ENCODE results near the gene NUDT2.

NUDT2 gene

DNA sequence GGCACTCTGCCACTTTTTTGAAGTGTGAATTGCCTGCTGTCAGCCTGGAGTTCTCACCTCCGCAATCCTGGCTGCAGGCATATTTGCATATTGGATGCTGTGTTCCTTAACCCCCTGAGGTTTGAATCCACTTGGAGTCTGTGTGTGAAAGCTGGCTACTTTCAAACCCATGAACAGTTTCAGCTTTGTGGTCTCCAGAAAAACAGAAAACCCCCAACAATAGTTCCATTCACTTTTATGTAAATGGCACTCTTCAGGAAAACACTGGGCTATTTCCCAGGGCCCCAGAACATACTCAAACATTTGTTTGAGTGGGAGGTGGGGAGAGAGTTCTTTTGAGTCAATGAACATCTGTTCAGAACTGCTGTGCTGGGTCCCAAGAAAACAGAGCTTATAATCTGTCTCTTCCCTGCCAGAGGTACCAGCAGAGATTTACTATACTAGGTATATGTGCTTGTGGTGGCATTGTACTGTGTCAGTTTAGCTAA lies 5.0 kb downstream of the NUDT2 start:
- TF ChIP-seq ZBTB7A (tag by site-specific recombination; IDR thresholded peaks at IDR 0.05; ENCODE audit: low read depth) (no peak), KLF17 (tag by site-specific recombination; IDR thresholded peaks at IDR 0.05) (no peak), ZNF48 (tag by site-specific recombination; IDR thresholded peaks at IDR 0.05) (no peak), ZNF548 (tag by site-specific recombination; IDR thresholded peaks at IDR 0.05) (no peak), TRIM28 (IDR thresholded peaks at IDR 0.05; ENCODE audit: borderline replicate concordance, low read length) (no peak), ZNF221 (tag by site-specific recombination; IDR thresholded peaks at IDR 0.05; ENCODE audit: borderline replicate concordance) (no peak), OSR2 (tag by site-specific recombination; IDR thresholded peaks at IDR 0.05) (no peak), ZSCAN18 (tag by site-specific recombination; IDR thresholded peaks at IDR 0.05) (no peak), MYNN (tag by site-specific recombination; IDR thresholded peaks at IDR 0.05; ENCODE audit: borderline replicate concordance) (no peak), ZNF214 (tag by site-specific recombination; IDR thresholded peaks at IDR 0.05; ENCODE audit: borderline replicate concordance) (no peak)
- Histone ChIP-seq H3K4me1 (ENCODE audit: control insufficient read depth, insufficient read depth, low read length) (no peaks in the 10 kb centered on the region), H3K27ac (ENCODE audit: extremely low read depth, low read depth, low read length) (no peak overlapping the region), H3K36me3 (ENCODE audit: control insufficient read depth in 2 of 2, insufficient read depth in 1 of 2, low read length in 2 of 2) (peaks cover 0 to 10% of the 10 kb centered on the region in 2 experiments; a peak in 2 of 3 replicates), H3K4me3 (ENCODE audit: low read depth, low read length) (no peak overlapping the region), H3K9me3 (ENCODE audit: control insufficient read depth, insufficient read depth, low read depth, low read length) (no peaks in the 10 kb centered on the region)
- ChIA-PET CTCF (interaction anchor here (0.6 to 7.1 kb wide), 16 partner anchors 12 to 762 kb away, joined by 3 to 172 read pairs (median 4); partner anchors contain the start of gene MYORG), POLR2A (interaction anchor here (0.6 to 3.1 kb wide), 3 partner anchors 42 to 281 kb away, joined by 3 to 16 read pairs (median 6); partner anchors contain the start of gene MYORG)

GRCh38 chr9:34334916-34335315 lies 5.5 kb downstream of the NUDT2 start:
- no peak overlapping the region for H3K4me3 ChIP-seq (ENCODE audit: low read depth, low read length)
- TF ChIP-seq, protein P1, sequence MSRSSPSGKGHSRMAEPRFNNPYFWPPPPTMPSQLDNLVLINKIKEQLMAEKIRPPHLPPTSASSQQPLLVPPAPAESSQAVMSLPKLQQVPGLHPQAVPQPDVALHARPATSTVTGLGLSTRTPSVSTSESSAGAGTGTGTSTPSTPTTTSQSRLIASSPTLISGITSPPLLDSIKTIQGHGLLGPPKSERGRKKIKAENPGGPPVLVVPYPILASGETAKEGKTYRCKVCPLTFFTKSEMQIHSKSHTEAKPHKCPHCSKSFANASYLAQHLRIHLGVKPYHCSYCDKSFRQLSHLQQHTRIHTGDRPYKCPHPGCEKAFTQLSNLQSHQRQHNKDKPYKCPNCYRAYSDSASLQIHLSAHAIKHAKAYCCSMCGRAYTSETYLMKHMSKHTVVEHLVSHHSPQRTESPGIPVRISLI (tag by site-specific recombination; IDR thresholded peaks at IDR 0.05): no peak
- TF ChIP-seq ZNF132 (tag by site-specific recombination; IDR thresholded peaks at IDR 0.05; ENCODE audit: borderline replicate concordance) (no peak), ZNF184 (tag by site-specific recombination; IDR thresholded peaks at IDR 0.05) (no peak), ZNF335 (tag by site-specific recombination; conservative IDR thresholded peaks at IDR 0.05) (no peak), ZNF501 (tag by site-specific recombination; IDR thresholded peaks at IDR 0.05) (no peak)
- H3K27ac ChIP-seq (ENCODE audit: extremely low read depth, low read depth, low read length): no peak overlapping the region
- ChIA-PET POLR2A (interaction anchor here (0.7 to 3.1 kb wide), 2 partner anchors 42 to 111 kb away, joined by 3 to 16 read pairs; partner anchors contain the start of gene MYORG), CTCF (interaction anchor here (0.6 to 7.1 kb wide), 9 partner anchors 13 to 269 kb away, joined by 3 to 172 read pairs (median 4); partner anchors contain the start of gene MYORG)
- no peaks in the 10 kb centered on the region for H3K4me1 ChIP-seq (ENCODE audit: control insufficient read depth, insufficient read depth, low read length)
- no peaks in the 10 kb centered on the region for H3K9me3 ChIP-seq (ENCODE audit: control insufficient read depth, insufficient read depth, low read depth, low read length)
- peaks cover 0 to 12% of the 10 kb centered on the region in 2 experiments; a peak in 2 of 3 replicates for H3K36me3 ChIP-seq (ENCODE audit: control insufficient read depth in 2 of 2, insufficient read depth in 1 of 2, low read length in 2 of 2)

DNA sequence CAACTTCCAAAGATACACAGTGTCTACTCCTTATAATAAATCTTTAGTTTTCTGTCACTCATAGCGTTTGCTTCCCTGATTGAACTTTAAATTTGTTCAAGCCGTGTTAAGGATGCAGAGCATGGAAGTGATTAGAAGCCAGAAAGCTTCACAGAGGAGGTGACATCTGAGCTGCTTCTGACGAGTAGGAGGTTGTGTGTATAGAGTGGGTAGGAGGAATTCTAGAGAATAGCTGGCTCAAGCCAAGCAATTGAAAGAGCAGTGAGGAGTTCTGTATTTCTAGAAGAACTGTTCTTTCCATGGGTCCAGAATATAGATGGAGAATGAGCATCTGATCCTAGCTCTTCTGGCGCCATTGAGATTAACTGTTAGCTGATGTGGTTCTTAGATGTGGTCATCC lies 6.0 kb downstream of the NUDT2 start:
- POLR2A ChIA-PET: no interaction called here
- no peaks in the 10 kb centered on the region for H3K9me3 ChIP-seq (ENCODE audit: control insufficient read depth, insufficient read depth, low read depth, low read length)
- H3K4me1 ChIP-seq (ENCODE audit: control insufficient read depth, insufficient read depth, low read length): no peaks in the 10 kb centered on the region
- no peak overlapping the region for H3K27ac ChIP-seq (ENCODE audit: extremely low read depth, low read depth, low read length)
- H3K4me3 ChIP-seq (ENCODE audit: low read depth, low read length): no peak overlapping the region
- peaks cover 0 to 14% of the 10 kb centered on the region in 2 experiments; a peak in 2 of 3 replicates for H3K36me3 ChIP-seq (ENCODE audit: control insufficient read depth in 2 of 2, insufficient read depth in 1 of 2, low read length in 2 of 2)
- TF ChIP-seq ZNF654 (tag by site-specific recombination; IDR thresholded peaks at IDR 0.05; ENCODE audit: low read depth) (no peak), EGR2 (tag by site-specific recombination; IDR thresholded peaks at IDR 0.05; ENCODE audit: low read depth) (peak; percentile 60; the same call in 1 of the 2 replicates), ZFHX2 (tag by site-specific recombination; conservative IDR thresholded peaks at IDR 0.05) (peak; percentile 60)
- CTCF ChIA-PET: interaction anchor here (0.6 to 7.1 kb wide), 7 partner anchors 42 to 598 kb away, joined by 3 to 172 read pairs (median 8); partner anchors contain the start of gene MYORG

Data from HEK293 (cell line).